GM18507 (cell line): ENCODE results near the gene NCMAP.

Source experiments
- DNase-seq: peaks from one replicate; pipeline ENCODE4 v3.0.0; 2011; ENCODE audit warnings: low read depth; ENCODE audit not compliant: insufficient read length; ENCODE audit errors: extremely low spot score
- FAIRE-seq: peaks from 2 replicates; lab custom pipeline; 2011; peaks lifted over from hg19 to GRCh38; lab: Jason Lieb, UNC

Gene NCMAP

GRCh38 chr1:24656046-24656445 lies 100.2 kb downstream of the NCMAP start:
- DNase-seq (no peak), FAIRE-seq (no peak)

GRCh38 chr1:24657781-24658180 lies 101.9 kb downstream of the NCMAP start:
- DNase-seq (no peak), FAIRE-seq (peak; percentile 41)
